ENCODE measurements around the gene NPY. TPM values are rescaled to one million over a fixed set of nuclear protein-coding genes. Genes with fewer than 3 reads are reported as not detected.

Gene NPY
- total RNA-seq, 1 donor from 2014 or later, result not detected

- H3K27me3 Mint-ChIP-seq (ENCODE audit: insufficient read depth, low read depth), result no peaks in the 10 kb centered on the region
- no peaks in the 10 kb centered on the region for H3K4me1 Mint-ChIP-seq
- H3K27me3 ChIP-seq, result no peaks in the 10 kb centered on the region
- no peak overlapping the region for H3K4me3 Mint-ChIP-seq
- no peak overlapping the region for H3K4me2 ChIP-seq
- no peak for DNase-seq (ENCODE audit: low spot score)
- no peaks in the 10 kb centered on the region for H3K9me3 Mint-ChIP-seq
- no peaks in the 10 kb centered on the region for H3K36me3 Mint-ChIP-seq
- no peak overlapping the region for H3K27ac Mint-ChIP-seq
- no peaks in the 10 kb centered on the region for H3K36me3 ChIP-seq
- no peak overlapping the region for H3K4me3 ChIP-seq
- H2AFZ ChIP-seq (replicated peaks), result no peak overlapping the region
- H3F3A ChIP-seq (ENCODE audit: low read depth), result no peaks in the 10 kb centered on the region
- no peak overlapping the region for H3K9ac ChIP-seq
- no peaks in the 10 kb centered on the region for H3K4me1 ChIP-seq
- no peaks in the 10 kb centered on the region for H3K79me2 ChIP-seq (ENCODE audit: low read depth)
- H3K9me3 ChIP-seq (ENCODE audit: low read depth), result no peaks in the 10 kb centered on the region
- H3K27ac ChIP-seq, result no peak overlapping the region
- TF ChIP-seq EZH2phosphoT487 (IDR thresholded peaks at IDR 0.05) (no peak), EZH2 (IDR thresholded peaks at IDR 0.05) (no peak), CTCF (IDR thresholded peaks at IDR 0.05) (no peak)
- no peaks in the 10 kb centered on the region for H4K20me1 ChIP-seq (ENCODE audit: low read depth)
These were observed 14.7 kb downstream of the NPY start for GRCh38 chr7:24298696-24299095.

- no peak overlapping the region for H3K27ac Mint-ChIP-seq
- Histone ChIP-seq H3K9me3 (ENCODE audit: low read depth) (no peaks in the 10 kb centered on the region), H3K4me2 (no peak overlapping the region), H3F3A (ENCODE audit: low read depth) (no peaks in the 10 kb centered on the region), H3K4me1 (no peaks in the 10 kb centered on the region), H3K27me3 (no peaks in the 10 kb centered on the region), H3K79me2 (ENCODE audit: low read depth) (no peaks in the 10 kb centered on the region), H4K20me1 (ENCODE audit: low read depth) (no peaks in the 10 kb centered on the region), H3K4me3 (no peak overlapping the region), H3K9ac (no peak overlapping the region), H3K27ac (no peak overlapping the region), H3K36me3 (no peaks in the 10 kb centered on the region), H2AFZ (replicated peaks) (no peak overlapping the region)
- no peak overlapping the region for H3K4me3 Mint-ChIP-seq
- no peaks in the 10 kb centered on the region for H3K27me3 Mint-ChIP-seq (ENCODE audit: insufficient read depth, low read depth)
- no peaks in the 10 kb centered on the region for H3K9me3 Mint-ChIP-seq
- no peaks in the 10 kb centered on the region for H3K36me3 Mint-ChIP-seq
- TF ChIP-seq EZH2phosphoT487 (IDR thresholded peaks at IDR 0.05) (no peak), EZH2 (IDR thresholded peaks at IDR 0.05) (no peak), CTCF (IDR thresholded peaks at IDR 0.05) (no peak)
- H3K4me1 Mint-ChIP-seq, result no peaks in the 10 kb centered on the region
- DNase-seq (ENCODE audit: low spot score), result no peak
These were observed 15.2 kb downstream of the NPY start for GRCh38 chr7:24299192-24299591.

- H4K20me1 ChIP-seq (ENCODE audit: low read depth), result no peaks in the 10 kb centered on the region
- H3K27me3 ChIP-seq, result no peaks in the 10 kb centered on the region
- no peak overlapping the region for H2AFZ ChIP-seq (replicated peaks)
- no peak overlapping the region for H3K9ac ChIP-seq
- H3K36me3 ChIP-seq, result no peaks in the 10 kb centered on the region
- Mint-ChIP-seq H3K4me3 (no peak overlapping the region), H3K9me3 (no peaks in the 10 kb centered on the region), H3K27me3 (ENCODE audit: insufficient read depth, low read depth) (no peaks in the 10 kb centered on the region), H3K36me3 (no peaks in the 10 kb centered on the region), H3K4me1 (no peaks in the 10 kb centered on the region), H3K27ac (no peak overlapping the region)
- no peaks in the 10 kb centered on the region for H3K4me1 ChIP-seq
- H3K9me3 ChIP-seq (ENCODE audit: low read depth), result no peaks in the 10 kb centered on the region
- TF ChIP-seq CTCF (IDR thresholded peaks at IDR 0.05) (no peak), EZH2 (IDR thresholded peaks at IDR 0.05) (no peak), EZH2phosphoT487 (IDR thresholded peaks at IDR 0.05) (no peak)
- H3K27ac ChIP-seq, result no peak overlapping the region
- H3K4me2 ChIP-seq, result no peak overlapping the region
- no peaks in the 10 kb centered on the region for H3K79me2 ChIP-seq (ENCODE audit: low read depth)
- no peak for DNase-seq (ENCODE audit: low spot score)
- no peaks in the 10 kb centered on the region for H3F3A ChIP-seq (ENCODE audit: low read depth)
- no peak overlapping the region for H3K4me3 ChIP-seq
These were observed 17.7 kb downstream of the NPY start for GRCh38 chr7:24301703-24302102.

Measured in neural progenitor cell (in vitro differentiated cells).